IPS-18a (cell line): ENCODE measurements around the gene MARF1.

Experiments used
- H3K27ac ChIP-seq: one replicate; pipeline ENCODE4 v1.5.1; 2013; ENCODE audit warnings: low read length
- H3K27me3 ChIP-seq: one replicate; pipeline ENCODE4 v1.6.1; 2013; ENCODE audit warnings: mild to moderate bottlenecking, low read length; ENCODE audit not compliant: control insufficient read depth, insufficient read depth
- H3K36me3 ChIP-seq: one replicate; pipeline ENCODE4 v1.6.1; 2013; ENCODE audit warnings: low read depth, low read length; ENCODE audit not compliant: control insufficient read depth
- H3K4me1 ChIP-seq: one replicate; pipeline ENCODE4 v1.6.1; 2013; ENCODE audit warnings: low read depth, low read length; ENCODE audit not compliant: control insufficient read depth
- H3K4me3 ChIP-seq: one replicate; pipeline ENCODE4 v1.5.1; 2013; ENCODE audit warnings: low read length
- H3K9ac ChIP-seq: one replicate; pipeline ENCODE4 v1.6.1; 2013; ENCODE audit warnings: mild to moderate bottlenecking, low read length, moderate library complexity
- H3K9me3 ChIP-seq: one replicate; pipeline ENCODE4 v1.6.1; 2013; ENCODE audit warnings: low read depth, low read length; ENCODE audit not compliant: control insufficient read depth

MARF1 gene

DNA sequence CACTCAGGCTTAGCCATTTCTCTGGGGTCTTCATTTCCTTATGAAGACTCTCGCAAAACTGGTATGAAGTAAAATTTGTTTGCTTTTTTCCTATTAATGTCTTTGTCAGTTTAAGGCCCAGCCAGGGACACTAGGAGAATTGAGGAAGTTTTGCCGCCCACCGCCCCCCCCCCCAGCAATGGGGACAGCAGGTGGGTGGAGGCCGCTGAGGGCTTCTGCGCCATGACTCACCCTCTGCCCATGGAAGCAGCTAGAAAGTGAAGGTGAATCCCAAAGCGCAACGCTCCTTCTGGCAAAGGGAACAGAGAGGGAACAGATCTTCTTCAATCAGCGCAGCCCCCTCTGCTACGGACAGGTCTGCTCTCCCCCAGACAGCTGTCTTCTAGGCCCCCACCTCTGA lies 49.7 kb downstream of the MARF1 start:
- Histone ChIP-seq H3K4me1 (no peaks in the 10 kb centered on the region), H3K9ac (no peak overlapping the region), H3K27ac (no peak overlapping the region), H3K27me3 (no peaks in the 10 kb centered on the region), H3K4me3 (no peak overlapping the region), H3K9me3 (no peaks in the 10 kb centered on the region), H3K36me3 (peaks cover 20% of the 10 kb centered on the region)

DNA sequence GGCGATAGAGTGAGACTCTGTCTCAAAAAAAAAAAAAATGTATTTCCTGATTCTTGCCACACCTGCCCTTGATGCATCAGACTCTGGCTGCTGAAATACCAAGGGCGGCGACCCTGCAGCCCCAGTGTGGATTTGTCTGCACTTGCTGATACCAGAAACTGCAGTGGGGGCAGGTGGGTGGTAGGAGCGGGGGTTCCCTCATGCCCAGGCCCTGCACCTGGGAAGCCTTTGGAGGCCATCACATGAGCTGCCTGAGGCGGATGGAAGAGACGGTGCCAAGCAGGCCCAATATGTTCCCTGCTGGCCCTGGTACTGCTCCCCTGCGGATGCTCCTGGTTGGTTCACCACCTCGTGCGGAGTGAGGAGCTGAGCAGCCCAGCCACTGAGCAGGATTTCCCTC lies 50.6 kb downstream of the MARF1 start:
- peaks cover 20% of the 10 kb centered on the region for H3K36me3 ChIP-seq
- no peak overlapping the region for H3K4me3 ChIP-seq
- H3K27me3 ChIP-seq: no peaks in the 10 kb centered on the region
- H3K4me1 ChIP-seq: no peaks in the 10 kb centered on the region
- H3K9ac ChIP-seq: no peak overlapping the region
- no peak overlapping the region for H3K27ac ChIP-seq
- H3K9me3 ChIP-seq: no peaks in the 10 kb centered on the region

DNA sequence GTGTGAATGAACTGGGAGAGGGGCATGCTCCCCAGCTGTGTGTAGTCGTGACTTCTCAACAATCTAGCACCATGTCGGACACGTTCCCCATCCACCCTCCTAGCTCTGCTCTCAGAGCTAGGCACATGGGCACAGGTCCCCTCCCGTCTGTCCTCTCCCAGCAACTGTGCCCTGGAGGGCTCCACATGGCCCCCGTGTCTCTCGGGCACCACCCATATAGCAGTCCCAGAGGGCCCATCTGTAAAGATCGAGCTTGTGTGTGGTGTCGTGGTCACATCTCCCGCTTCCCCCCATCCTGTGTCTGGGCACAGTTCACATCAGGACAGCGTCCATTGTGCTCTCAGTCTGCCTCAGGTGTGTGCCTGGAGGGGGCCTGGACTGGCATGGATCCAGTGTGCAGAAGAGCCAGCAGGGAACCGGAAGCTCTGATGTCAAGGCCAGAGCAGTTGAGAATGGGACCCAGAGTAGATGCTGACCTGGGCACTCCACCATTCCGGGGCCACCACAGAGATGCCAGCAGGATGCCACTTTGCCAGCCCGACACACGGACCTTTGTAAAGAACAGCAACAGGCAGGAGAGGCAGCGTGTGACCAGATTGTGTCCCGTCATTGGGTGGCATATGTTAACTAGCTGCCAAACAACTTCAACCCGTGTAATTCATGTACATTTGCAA lies 55.7 kb downstream of the MARF1 start:
- no peak overlapping the region for H3K27ac ChIP-seq
- H3K9me3 ChIP-seq: no peaks in the 10 kb centered on the region
- H3K4me3 ChIP-seq: no peak overlapping the region
- no peaks in the 10 kb centered on the region for H3K4me1 ChIP-seq
- no peak overlapping the region for H3K9ac ChIP-seq
- H3K36me3 ChIP-seq: peaks cover 2% of the 10 kb centered on the region
- H3K27me3 ChIP-seq: no peaks in the 10 kb centered on the region

DNA sequence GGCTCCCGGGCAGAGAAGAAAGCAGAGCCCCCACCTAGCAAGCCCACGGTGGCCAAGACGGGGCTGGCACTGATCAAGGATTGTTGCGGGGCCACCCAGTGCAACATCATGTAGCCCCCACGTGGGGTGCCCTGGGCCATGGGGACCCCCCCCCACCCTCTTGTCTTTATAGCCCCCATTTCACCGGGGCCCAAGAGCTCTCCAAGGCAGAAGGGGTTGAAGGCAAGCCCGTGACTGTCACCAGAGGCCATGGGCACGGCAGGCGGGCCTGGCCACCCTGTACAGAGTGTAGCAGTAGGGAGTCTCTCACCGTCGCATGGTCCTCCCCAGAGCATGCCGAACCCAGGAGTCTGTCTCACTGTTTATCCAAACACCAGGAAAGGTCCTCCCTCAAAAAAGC lies 56.2 kb downstream of the MARF1 start:
- Histone ChIP-seq H3K27me3 (no peaks in the 10 kb centered on the region), H3K9me3 (no peaks in the 10 kb centered on the region), H3K9ac (no peak overlapping the region), H3K4me1 (no peaks in the 10 kb centered on the region), H3K27ac (no peak overlapping the region), H3K4me3 (no peak overlapping the region), H3K36me3 (peaks cover 3% of the 10 kb centered on the region)

DNA sequence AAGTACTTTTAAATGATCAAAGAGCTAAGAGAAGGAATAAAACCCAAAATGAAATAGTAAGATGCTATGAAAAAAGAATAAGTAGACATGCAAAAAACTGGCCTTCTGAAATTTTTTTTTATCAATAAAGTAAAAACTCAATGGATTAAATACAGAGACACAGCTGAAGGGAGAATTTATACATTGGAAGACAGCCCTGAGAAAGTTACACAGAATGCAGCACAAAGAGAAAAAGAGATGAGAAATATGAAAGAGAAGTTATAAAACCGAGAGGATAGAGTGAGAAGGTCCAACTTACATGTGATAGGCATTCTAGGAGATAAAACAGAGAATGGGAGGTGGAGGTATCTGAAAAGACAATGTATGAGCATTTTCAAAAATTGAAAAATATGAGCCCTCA lies 57.0 kb downstream of the MARF1 start:
- Histone ChIP-seq H3K4me1 (no peaks in the 10 kb centered on the region), H3K9ac (no peak overlapping the region), H3K27me3 (no peaks in the 10 kb centered on the region), H3K27ac (no peak overlapping the region), H3K36me3 (peaks cover 9% of the 10 kb centered on the region), H3K9me3 (no peaks in the 10 kb centered on the region), H3K4me3 (no peak overlapping the region)

DNA sequence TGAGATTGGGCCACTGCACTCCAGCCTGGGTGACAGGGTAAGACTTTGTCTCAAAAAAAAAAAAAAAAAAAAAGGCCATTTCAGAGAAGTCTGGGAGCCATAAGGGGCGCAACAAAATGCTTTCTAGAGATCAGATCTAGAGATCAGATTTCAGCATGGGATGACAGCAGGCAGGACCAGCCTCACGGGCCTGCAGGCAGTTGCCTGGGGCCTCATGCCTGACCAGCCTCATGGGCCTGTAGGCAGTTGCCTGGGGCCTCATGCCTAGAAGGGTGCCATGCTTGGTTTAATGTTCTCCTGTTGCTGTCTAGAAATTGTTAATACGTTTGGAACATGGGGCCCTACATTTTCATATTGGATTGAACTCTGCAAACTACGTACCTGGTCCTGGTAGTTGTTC lies 59.4 kb downstream of the MARF1 start:
- no peak overlapping the region for H3K9ac ChIP-seq
- peaks cover 9% of the 10 kb centered on the region for H3K36me3 ChIP-seq
- no peaks in the 10 kb centered on the region for H3K9me3 ChIP-seq
- H3K27ac ChIP-seq: no peak overlapping the region
- H3K4me1 ChIP-seq: no peaks in the 10 kb centered on the region
- no peak overlapping the region for H3K4me3 ChIP-seq
- H3K27me3 ChIP-seq: no peaks in the 10 kb centered on the region

DNA sequence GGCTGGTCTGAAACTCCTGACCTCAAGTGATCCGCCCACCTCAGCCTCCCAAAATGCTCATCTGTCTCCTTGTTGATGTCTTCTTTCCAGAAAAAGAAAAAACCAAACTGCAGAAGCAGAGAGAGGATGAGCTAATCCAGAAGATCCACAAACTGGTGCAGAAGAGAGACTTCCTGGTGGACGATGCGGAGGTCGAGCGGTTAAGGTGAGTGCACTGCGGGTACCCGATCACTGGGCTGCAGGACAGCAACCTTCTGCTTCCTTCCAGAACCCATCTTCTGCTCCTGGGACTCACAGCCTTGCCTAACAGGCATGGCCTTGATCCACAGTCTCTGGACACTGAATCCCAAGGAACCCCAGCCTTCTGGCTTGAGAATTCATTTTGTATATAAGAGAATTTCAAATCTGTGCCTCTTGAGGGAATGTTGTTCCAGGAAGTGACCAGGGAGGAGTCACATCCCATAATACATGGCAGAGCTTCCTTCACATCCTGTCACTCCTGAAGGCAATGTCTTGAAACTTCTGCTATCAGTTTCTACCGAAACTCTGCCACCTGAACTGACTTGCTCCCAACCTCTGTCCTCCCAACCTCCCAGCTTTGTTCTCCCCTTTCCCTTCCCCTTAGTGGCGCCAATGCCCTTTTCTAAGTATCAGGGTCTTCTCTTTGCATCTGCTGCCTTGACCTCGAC lies 61.7 kb downstream of the MARF1 start:
- Histone ChIP-seq H3K9me3 (no peaks in the 10 kb centered on the region), H3K4me3 (no peak overlapping the region), H3K27ac (no peak overlapping the region), H3K9ac (no peak overlapping the region), H3K4me1 (no peaks in the 10 kb centered on the region), H3K36me3 (peaks cover 9% of the 10 kb centered on the region), H3K27me3 (no peaks in the 10 kb centered on the region)

DNA sequence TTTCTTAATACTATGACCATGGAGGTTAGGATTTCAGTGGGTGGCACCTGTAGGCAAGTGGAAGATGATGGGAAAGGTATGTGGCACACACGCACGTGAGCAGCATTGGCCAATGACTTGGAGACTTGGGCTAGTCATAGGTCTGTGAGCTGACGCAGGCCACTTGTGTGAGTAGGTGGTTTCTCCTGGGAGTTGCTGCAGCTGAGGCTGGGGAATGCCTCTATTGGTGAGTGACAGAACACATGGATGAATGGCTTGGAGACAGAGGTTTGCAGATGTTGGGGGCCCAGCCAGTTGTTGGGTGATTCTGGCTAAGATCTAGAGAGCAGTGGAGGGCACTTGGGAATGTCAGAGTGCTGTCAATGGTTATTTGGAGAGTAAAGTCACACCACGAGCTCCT lies 64.1 kb downstream of the MARF1 start:
- H3K4me3 ChIP-seq: no peak overlapping the region
- no peaks in the 10 kb centered on the region for H3K4me1 ChIP-seq
- no peak overlapping the region for H3K27ac ChIP-seq
- H3K36me3 ChIP-seq: peaks cover 7% of the 10 kb centered on the region
- H3K27me3 ChIP-seq: no peaks in the 10 kb centered on the region
- H3K9ac ChIP-seq: no peak overlapping the region
- H3K9me3 ChIP-seq: no peaks in the 10 kb centered on the region

DNA sequence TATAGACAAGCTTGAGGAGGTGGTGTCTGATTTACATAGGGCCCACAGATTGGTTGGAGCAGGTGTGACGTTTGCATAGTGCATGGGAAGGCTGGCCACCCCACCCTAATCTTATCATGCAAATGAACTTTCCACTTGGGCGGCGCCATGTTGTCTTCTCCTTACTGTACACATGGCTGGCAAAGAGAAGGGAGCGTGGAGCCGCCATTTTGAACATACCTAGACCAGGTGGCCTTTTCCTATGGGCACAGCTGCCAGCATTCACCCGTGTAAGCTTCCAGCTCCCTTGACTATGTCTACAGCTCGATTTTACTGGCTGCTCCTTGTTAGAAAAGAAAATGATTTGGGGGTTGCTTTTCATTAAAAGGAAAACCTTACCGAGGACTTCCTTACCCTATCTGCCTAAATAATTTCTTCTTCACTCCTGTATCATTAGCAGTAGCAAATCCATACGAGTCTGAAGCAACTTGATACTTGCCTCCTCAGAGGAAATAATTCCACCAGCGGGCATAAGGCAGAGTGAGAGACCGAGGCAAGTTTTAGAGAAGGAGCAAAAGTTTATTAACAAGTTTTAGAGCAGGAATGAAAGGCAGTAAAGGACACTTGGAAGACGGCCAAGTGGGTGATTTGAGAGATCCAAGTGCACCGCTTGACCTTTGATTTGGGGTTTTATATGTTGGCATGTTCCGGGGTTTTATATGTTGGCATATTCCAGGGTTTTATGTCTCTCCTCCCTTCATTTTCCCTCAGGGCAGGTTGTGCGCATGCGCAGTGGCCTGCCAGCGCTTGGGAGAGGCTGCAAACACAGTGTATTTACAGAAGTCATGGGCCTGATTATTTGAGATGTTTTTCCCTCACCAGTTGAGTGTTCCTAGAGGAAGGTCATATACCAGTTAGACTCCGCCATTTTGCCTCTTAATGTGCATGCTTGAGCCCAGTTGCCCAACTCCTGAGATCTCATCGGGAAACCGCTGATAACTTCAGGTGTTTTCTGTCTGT lies 65.7 kb downstream of the MARF1 start:
- no peak overlapping the region for H3K4me3 ChIP-seq
- no peaks in the 10 kb centered on the region for H3K9me3 ChIP-seq
- no peaks in the 10 kb centered on the region for H3K27me3 ChIP-seq
- no peak overlapping the region for H3K27ac ChIP-seq
- peaks cover 6% of the 10 kb centered on the region for H3K36me3 ChIP-seq
- peaks cover 1% of the 10 kb centered on the region for H3K4me1 ChIP-seq
- no peak overlapping the region for H3K9ac ChIP-seq

DNA sequence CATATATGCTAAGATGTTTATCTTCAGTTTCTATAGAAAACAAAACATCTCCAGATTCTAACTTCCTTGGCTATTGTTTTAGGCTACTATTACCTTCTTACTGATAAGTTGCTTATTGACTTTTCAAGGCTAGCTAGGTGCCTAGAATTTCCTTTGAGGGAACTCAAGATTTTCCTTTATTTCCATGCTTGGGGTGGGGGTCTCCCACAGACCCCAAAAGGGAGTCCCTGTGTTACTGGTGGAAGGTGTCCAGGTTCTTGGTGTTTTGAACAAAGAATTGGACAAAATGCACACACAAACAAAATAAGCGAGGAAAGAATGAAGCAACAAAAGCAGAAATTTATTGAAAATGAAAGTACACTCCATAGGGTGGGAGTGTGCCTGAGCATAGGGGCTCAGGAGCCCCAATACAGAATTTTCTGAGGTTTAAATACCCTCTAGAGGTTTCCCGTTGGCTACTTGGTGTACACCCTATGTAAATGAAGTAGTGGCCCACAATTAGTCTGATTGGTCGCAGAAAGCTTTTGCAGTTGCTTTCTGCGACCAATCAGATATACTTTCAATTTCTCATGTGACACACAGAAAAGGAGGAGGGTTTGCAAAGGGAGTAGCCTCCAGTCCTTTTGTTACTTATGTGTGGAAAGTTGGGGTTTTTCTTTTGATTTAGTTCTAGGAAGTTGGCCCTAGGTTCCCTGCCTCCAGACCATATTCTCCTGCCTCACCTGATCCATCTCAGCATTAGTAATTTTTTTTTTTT lies 67.5 kb downstream of the MARF1 start:
- peaks cover 9% of the 10 kb centered on the region for H3K4me1 ChIP-seq
- H3K9ac ChIP-seq: no peak overlapping the region
- H3K27ac ChIP-seq: no peak overlapping the region
- H3K4me3 ChIP-seq: no peak overlapping the region
- no peaks in the 10 kb centered on the region for H3K36me3 ChIP-seq
- no peaks in the 10 kb centered on the region for H3K9me3 ChIP-seq
- no peaks in the 10 kb centered on the region for H3K27me3 ChIP-seq

DNA sequence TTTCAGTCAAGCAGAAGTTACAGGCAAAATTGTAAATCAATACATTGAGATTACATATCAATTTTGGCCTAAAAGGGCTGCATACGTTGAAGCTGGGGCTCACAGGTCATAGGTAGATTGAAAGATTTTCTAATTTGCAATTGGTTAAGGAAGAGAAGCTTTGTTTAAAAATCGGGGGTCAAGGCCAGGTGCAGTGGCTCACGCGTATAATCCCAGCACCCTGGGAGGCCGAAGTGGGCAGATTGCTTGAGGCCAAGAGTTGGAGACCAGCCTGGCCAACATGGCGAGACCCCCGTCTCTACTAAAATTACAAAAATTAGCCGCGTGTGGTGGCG lies 68.4 kb downstream of the MARF1 start:
- Histone ChIP-seq H3K36me3 (no peaks in the 10 kb centered on the region), H3K9ac (no peak overlapping the region), H3K4me3 (no peak overlapping the region), H3K27me3 (no peaks in the 10 kb centered on the region), H3K27ac (no peak overlapping the region), H3K4me1 (peaks cover 9% of the 10 kb centered on the region), H3K9me3 (no peaks in the 10 kb centered on the region)
